SIG-M5 treated with dmso at 0.1 percent for 504 hours (cell line): ENCODE measurements around the gene PID1.

Source experiments
- DNase-seq: peaks from one replicate; lab custom pipeline; 2025; ENCODE audit not compliant: unreplicated experiment; lab: John Stamatoyannopoulos, UW

PID1 gene, protein sequence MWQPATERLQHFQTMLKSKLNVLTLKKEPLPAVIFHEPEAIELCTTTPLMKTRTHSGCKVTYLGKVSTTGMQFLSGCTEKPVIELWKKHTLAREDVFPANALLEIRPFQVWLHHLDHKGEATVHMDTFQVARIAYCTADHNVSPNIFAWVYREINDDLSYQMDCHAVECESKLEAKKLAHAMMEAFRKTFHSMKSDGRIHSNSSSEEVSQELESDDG

DNA sequence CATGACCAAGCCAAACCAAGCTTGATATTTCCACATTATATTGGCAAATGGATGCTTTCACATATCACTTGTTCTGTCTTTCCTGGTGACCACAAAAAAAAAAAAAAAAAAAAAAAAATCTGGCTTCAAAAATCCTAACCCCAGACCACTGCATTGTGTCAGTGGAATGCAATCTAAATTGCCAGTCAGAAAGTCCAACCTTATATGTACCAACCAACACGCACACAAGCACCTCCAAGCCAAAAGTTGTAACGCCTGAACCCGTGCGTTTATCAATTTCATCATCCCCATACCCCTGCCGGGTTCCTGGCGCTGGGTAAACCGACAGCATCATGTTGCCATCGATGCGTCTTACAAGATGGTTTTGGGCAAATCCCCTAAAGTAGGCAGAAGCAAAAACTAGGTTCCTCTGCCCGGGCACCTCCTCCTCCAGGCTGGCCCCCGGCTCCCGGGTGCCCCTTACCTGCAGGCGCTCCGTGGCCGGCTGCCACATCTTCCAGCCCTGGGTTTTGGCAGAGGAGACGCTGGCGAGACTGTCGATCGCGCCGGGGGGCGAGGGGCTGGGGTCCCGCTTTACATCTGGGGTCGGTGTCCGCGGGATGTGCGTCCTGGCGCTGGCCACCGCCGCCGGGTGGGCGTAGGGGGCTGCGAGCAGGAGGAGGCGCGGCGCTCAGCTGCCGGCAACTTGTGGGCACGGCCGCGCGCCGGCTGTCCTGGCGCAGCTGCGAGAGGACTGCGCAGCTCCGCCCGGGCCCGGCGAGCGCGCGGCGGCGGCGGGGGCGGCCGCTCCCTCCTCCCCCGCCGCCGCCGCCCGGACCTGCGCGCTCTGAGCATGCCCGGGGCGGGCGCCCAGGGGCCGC is at the start of gene PID1:
Gene PID1, minus strand, starts transcription at position 737 of the 860 bp plus-strand sequence. Its CDS starts 244 bp downstream, at position 493.
- no peak for DNase-seq

DNA sequence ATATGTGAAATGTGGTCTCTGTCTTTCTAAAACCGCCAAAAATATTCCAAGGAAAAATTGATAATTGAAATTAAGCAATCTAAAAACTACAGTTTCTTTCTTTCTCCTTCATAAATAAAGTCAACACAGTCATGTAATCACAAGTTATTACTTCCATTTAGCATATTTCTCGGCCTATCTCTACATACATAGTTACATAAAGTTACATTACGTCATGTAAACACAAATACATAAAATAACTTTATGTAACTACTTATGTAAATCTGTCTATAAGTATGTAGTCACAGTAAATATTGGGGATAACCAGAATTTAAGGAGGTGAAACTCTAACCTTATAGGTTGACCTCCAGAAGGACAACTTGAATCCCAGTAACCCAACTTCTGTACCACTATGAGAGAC is 48.5 kb upstream of the PID1 start:
- DNase-seq = no peak

DNA sequence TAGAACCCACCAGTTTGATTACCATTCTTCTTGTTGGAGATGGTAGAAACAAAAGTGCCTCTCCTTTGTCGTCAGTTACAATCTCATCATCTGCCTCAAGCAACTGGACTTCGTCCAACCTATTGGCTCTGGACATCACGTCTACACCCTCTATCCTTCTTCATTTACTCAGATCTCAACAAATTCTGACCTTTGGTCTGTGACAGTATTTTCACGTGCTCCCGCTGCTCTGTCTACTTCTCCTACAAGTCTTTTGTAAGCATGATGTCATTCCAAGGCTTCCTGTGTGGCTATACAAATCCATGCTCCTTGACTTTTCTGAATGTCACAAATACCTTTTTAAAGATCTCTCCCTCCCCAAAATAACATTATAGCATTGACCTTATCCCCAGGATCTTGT is 43.0 kb upstream of the PID1 start:
- DNase-seq = no peak

DNA sequence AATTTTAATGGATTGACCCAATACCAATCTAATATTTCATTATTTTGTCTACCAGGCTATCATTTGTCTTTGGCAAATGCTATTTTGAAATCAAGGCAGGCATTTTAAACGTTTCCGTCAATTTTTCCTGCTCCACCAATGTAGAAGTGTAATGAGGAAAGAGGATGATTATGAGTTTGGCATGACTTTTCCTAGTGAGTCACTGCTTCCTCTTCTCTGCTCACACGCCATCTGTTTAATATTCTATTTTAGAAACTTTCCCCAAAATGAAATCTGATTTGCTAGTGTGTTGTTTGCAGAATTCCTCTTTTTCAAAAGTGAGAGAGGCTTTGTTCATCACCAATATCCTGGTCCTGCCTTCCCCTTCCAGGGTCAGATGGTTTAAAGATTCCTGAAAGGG is 42.5 kb upstream of the PID1 start:
- DNase-seq = peak; percentile 56

DNA sequence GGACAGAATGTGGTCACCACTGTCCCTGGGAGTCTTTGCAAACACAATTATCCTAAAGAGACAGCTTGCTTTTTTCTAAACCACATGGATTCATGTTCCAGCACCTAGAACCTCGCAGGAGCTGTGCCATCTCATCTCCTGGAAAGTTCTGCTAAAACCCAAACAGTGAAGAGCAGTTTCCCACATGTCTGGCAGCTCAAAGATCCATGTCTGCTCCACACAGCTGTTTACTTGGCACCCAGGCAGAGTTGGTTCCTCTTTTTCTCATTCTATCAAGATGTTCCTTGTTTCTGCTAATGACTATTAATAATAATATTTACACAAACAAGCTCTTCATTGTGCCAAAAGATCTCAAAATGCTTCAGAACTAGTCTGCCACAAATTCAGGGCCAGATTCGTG is 30.1 kb upstream of the PID1 start:
- DNase-seq = no peak

DNA sequence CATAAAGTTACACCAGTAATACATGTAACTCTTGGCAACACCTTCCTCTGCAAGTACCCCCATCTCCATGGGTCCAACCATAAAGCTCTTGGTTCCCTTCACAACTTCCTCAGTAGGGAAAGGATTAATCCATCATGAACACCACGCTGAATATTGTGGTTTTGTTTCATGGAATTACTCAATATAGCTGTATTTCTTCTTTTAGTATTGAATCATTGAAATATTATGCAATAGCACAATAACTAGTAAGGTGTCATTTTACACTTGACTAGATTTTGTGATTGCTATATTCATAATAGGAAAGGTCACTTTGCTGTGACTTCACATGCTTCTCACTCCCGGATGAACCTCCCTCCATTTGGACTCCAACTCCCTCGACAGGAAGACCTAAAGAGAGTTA is 29.7 kb upstream of the PID1 start:
- DNase-seq = peak; percentile 46

DNA sequence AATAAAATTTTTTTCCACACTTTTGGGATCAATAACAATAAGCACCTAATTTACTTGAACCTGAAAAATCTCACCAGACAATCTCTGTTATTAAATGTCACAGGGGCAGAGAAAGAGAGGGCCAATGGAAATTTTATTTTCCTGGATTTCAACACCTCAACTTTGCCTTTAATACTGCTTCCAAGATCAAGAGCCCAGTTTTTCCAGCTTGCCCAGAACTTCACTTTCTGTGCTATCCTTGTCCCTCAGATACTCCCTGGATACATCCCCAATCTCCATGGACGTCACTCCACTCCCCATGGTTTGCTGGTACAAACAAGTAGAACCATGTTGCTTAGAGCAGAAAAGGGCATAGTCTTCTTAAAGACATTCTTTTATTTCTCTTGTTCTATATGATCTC is 29.3 kb upstream of the PID1 start:
- no peak for DNase-seq

DNA sequence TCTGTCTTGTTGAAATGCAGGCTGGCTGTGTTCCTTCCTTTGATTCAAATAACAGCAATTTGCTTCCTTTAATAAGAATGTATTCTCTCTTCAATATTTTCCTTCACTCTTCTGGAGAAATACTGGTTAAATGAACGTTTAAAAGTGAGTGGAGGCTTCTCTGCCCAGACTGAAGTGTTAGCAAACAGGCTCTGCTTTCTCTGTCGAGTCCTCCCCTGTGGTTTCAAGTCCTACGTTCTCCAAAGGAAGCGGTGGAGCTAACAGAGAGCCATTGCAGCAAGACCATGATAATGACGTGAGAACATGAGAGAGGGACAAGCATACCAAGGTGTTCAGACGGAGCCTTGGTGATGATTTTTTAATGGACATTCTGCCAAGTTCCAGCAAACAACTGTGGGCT is 26.2 kb upstream of the PID1 start:
- peak; percentile 52 for DNase-seq

DNA sequence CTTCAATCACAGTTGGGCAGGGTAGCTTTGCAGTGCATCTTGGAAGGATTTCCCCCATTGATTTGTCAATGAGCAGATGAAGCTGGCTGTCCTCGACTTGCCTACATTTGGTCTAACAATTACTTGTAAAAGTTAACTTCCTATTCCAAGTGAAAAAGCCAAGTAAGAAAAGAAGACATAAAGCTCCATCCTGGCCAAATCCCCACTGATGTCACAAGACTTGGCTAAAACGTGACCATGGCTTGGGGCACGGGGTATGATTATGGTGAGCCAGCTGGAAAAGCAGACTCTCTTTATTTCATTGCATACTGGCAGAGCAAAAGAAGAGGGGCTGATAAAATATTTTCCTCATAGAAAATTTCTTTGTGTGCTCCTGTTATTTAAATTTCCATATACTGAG is 25.4 kb upstream of the PID1 start:
- DNase-seq = no peak

DNA sequence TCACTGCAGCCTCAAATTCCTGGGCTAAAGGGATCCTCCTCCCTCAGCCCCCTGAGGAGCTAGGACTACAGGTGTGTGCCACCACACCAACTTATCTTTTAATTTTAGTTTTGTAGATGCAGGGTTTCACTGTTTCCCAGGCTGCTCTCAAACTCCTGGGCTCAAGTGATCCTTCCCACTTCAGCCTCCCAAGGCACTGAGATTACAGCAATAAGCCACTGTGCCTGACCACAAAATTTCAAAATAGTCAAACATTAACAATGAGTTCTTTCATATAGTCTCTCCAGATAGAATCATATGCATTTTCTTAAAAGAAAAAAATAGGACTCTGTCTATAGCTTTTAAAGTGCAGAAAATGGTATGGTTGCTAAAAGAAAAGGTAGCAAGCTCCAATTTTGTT is 24.9 kb upstream of the PID1 start:
- peak; percentile 25 for DNase-seq

DNA sequence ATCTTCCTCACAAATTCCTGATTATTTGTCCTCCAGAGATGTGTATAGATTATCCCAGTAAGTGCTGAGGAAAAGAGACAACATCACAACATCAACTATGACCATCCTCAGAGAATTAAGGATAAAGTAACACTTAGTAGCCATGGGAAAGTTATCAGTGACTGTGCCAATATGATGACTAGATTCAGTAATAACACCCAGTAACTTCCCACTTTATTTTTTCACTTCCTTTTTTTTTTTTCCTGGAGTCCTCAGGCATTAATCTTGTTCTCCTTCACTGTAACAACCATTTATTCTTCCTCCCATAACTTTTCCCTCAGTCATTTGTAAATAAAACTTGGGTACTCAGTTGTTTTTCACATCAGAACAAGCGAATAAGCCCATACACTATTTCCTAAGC is 16.7 kb upstream of the PID1 start:
- peak; percentile 62 for DNase-seq

DNA sequence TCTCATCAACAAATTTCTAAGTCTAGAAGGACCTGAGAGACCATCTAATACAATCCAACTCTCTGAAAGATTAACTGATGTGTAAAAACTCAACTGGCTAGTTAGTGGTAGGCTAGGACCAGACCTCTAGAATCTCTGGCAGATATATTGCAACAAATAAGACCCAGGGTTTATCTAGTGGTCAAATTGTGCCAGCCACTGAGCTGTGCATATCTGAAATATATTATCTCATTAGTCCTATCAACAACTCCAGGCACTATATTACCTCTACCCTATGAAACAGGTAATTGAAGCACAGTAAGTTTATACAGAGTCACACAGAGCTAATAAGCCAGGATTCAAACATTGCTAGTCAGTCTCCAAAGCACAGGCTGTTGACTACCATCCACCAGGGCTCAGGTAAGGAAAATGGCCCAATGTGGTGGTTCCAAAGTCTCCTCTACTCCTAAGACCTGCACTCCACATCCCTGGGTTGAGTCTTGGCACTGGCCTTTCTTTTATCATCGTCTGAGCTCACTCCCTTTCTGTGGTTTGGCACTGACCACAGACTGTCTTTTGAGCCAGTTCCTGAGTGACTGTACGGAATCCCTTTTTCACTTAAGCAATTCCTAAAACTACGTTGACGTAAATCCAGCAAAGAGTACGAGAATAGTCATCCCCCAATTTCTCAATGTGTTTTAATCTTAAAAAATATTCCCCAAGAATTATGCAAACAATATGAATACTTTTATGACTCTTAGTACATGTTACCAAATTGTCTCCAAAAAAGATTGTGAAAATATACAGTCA is 11.9 kb upstream of the PID1 start:
- peak; percentile 33 for DNase-seq

DNA sequence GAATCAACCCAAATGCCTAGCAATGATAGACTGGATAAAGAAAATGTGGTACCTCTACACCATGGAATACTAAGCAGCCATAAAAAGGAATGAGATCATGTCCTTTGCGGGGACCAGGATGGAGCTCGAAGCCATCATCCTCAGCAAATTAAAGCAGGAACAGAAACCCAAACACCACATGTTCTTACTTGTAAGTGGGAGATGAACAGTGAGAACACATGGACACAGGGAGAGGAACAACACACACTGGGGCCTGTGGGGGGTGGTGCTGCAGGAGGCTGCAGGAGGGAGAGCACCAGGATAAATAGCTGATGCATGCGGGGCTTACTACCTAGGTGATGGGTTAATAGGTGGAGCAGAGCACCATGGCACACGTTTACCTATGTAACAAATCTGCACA is 8.4 kb upstream of the PID1 start:
- DNase-seq = no peak

DNA sequence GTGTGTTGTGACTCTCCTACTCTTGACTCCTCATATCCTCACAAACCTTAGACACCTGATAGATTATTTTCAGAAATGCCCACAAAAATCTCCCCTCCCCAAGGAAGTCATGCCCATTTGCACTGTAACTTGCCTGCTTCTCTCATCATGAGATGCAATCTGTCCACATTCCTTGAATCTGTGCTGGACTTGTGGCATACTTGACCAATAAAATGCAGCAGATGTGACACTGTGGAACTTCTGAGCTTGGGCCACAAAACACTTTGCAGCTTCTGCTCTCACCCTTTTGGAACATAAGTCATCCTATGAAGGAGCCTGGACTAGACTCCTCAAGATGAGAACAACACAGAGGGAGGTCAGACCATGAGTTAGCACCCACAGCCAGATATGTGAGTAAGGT is 4.4 kb upstream of the PID1 start:
- no peak for DNase-seq

DNA sequence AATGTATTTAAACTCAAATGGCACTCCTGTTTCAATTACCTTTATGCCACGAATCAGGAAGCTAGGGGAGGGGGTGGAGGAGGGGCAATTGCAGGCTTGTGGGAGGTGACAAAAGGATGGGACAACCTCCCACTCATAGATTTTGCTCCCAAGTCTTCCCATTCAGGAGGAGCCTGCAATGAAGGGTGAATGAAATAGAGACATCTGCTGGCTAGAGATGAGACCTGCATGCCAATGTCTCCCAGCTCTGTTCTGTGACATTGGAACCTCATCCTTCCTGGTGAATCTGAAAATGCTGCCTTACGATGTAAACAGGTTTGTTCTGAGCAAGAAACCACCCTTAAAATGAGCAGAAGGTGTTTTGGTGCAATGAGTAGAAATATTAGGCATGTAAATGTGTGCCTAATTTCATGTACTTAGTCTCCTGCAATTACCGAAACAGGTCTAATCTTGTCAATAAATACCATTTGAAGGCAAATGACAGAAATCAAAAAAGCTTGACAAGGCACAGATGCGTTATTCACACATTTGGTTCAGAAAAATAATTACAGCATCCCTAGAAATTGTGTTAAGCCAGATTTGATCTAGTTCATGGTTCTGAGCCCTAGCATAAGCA is 2.7 kb upstream of the PID1 start:
- DNase-seq = peak; percentile 56

DNA sequence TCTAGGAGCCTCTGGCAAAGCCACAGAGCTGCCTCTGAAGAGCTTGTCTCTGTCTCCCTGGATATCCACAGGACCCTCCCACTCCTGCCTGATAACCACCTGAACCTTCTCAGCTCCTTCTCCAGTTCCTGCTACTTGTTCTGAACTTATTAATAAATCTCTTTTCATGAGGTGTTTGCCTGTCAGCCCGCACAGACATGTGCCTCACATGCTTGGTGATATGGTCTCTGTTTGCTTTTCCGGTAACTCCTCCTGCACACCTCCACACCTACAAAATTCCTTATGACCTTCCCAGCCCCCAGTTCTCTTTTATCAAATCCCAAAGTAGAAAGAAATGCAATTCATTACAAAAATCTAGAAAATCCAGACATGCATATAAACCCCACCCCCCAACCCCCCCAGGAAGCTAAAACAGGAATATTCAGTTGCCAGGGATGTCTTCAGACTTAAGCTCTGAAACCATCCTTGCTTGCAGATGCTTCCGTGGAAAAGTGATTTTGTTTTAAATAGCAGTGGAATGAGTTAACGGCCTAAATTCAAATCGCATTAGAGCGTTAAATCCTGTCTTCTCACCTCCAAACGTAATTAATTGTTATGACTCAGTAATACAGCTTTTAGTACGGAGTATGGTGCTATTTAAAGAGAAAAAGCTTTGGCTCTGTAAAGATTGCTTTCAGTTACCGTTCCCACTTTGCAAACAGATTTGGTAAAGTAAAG is 2.1 kb upstream of the PID1 start:
- DNase-seq = no peak

DNA sequence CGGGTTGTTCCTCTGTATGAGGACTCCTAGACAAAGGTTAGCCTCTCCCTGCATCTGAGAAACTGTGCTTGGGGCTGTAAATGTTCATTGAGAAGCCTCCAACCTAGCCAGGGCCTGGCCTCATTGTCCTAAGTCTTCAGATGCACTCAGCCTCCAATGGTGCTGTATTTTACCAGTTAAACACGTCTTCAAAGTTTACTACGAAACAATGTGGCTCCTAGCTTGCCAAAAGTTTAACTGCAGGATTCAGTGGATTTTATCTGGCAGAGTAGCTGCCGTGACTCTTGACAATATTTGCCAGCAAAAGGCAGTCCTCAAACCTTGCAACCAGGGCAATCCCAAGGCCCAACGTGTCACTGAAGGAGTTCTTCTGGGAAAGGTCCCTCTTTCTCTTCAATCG is 1.1 kb downstream of the PID1 start:
- no peak for DNase-seq

DNA sequence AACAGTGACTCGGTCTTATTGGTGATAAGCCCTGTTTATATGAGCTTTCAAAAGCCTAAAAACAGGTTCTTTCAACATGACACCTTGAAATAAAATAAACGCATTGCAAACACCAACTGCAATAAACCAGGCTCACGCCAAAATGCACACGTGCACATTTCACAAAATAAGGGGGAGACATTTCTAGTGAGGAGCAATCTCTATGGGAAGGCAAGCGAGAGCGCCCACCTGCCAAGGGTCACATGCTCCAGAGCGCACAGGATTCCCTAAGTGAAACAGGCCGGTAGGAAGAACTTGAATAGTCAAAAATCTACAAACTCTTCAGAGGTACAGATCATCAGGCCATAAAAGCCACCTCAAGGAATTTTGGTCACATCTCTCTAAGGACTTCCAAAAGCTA is 1.9 kb downstream of the PID1 start:
- DNase-seq = no peak

DNA sequence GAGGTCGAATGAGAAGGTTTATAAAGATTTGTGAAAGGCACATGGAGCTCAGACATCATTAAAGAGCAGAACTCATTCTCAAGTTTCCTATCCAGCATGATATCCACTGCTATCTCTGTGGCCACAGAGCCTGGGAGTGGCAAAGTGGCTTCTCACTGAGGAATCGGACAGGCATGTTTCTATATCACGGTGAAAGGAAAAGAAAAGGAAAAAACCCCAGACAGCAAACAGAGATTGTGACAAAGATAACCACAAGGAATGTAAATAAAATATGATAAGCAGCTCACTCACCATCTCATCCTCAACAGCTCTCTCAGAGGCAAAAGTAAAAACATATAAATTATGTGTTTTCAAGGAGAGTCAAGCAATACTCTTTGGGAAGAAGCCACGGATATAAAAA is 2.5 kb downstream of the PID1 start:
- DNase-seq = no peak

DNA sequence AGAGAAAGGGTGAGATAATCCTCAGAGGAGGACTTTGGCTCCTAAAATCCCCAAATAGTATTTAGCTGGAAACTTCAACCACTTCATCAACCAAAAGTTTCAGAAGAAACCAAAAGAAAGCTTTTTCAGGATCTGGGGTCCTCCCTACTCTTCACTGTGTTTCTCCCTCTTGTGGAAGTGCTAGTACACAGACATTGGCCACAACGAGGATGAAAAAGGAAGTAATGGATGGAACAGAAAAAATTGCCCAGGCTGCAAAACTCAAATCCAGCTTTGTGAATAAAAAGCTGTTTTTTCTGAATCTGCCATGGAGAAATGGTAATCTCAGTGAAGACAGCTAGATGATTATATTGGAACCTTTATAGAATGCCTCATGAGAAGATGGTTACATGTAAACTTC is 4.0 kb downstream of the PID1 start:
- no peak for DNase-seq

DNA sequence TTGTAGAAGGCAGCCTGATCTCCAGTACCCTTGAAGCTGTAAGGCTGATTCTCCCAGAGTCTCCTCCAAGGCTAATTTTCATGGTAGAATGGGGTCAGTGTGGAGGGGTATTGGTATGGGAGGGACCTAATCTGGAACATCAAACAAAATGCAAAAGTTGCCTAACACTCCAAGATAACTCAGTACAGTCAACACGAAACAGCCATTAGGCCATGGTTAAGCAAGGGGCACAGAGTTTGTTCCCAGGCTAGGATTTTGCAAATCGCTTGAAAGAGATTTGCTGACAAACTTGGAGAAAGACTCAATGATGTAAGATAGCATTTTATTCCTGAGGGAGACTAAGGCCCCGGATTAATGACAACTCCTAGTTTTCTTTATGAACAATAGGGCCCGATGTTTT is 5.4 kb downstream of the PID1 start:
- DNase-seq = no peak
